ENCODE measurements around the gene MINDY1.

The MINDY1 gene

DNA sequence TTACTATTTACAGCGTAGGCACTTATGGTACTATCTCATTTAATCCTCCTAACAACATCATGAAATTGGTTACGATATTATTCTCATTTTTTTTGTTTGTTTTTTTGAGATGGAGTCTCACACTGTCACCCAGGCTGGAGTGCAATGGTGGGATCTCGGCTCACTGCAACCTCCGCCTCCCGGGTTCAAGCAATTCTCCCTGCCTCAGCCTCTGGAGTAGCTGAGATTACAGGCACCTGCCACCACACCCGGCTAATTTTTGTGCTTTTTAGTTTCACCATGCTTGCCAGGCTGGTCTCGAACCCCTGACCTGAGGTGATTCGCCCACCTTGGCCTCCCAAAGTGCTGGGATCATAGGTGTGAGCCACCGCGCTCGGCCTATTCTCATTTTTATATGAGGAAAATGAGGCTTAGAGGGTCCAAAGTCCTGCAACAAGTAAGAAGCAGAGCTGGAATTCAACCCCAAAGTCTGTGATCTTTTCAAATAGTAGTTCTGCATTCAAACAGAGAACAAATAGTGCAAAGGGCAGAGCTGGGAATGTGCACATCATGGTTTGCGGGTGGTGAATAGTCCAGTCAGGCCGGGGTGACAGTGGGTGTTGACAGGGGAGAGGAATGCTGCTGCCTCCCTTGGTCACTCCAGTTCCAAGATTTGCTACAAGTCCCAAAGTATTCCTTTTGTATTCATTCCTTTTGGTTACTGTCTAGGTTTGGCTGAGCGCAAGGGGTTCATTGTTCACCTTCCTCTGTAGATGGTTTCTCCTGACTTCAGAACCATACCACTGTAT lies 6.2 kb upstream of the MINDY1 start:
- DNase-seq (ENCODE audit: extremely low read depth in 1 of 2, low read depth in 1 of 2) = no peak

DNA sequence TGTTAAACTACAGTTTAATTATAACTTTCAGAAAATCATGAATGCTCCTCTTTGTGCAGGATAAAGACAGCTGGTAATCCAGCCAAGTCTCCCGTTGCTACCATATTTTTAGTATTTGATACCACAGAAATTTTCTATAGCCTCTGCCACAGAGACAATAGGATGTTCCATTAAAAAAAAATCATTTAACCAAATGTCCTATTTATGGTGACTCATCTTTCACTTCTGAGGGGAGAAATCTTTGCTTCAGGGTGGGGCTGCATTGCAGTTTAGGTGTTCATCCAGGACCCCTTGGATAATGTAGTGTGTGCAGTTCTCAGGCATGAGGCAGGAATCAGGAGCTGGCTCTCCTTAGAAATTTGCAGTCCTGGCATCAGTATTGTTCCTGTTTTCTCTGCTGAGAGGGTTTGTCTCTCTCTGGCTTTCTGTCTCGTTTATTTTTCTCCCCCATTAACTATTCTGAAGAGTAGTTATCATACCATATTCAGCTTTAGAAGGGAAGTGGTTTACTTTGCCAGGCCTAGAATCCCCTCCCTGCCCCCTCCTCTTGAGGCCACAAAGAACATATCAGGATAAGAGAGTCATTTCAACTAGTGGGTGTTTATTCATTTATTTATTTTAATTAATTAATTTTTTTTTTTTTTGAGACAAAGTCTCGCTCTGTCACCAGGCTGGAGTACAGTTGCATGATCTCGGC lies 4.6 kb upstream of the MINDY1 start:
- no peak for DNase-seq (ENCODE audit: extremely low read depth in 1 of 2, low read depth in 1 of 2)

DNA sequence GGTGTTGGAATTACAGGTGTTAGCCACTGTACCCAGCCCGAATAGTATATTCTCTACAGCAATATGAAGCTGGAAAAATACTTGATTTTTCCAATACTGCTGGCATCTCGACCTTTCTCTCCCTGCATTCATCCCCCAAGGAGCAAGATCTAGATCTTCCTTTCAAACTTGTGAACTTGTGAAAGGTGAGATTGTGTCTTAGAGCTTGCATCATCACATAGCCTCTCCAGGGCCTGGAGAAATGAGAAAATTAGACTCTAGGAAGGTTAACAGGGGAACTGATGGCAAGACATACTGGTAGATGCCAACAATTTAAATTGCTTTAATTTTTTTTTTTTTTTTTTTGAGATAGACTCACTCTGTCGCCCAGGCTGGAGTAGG lies 3.6 kb upstream of the MINDY1 start:
- DNase-seq (ENCODE audit: extremely low read depth in 1 of 2, low read depth in 1 of 2) = no peak

DNA sequence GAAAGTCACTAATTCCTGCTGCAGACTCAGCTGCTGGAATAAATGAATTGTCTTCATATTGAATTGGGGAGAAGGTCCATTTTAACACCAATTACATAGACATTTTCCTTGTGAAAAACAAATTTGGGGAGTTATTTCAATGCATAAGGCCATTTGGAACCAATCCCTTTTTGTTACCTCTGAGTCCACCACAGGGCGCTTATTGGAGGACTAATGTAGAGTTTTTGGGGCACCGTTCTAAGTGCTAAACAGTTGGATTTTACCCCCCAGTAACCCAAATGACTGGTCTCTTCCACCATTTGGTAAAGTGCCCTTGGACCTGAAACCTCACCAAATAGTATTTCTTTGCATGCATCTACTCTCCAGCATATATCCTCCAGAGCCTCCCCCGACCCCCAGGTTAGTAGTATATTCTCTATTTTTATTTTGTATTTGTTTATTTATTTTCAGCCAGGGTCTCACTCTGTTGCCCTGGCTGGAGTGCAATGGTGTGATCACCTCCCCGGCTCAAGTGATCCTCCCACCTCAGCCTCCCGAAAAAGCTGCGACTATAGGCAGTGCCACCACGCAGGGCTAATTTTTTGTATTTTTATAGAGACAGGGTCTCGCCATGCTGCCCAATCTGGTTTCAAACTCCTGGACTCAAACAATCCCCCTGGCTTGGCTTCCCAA lies 3.1 kb upstream of the MINDY1 start:
- DNase-seq (ENCODE audit: extremely low read depth in 1 of 2, low read depth in 1 of 2) = no peak

DNA sequence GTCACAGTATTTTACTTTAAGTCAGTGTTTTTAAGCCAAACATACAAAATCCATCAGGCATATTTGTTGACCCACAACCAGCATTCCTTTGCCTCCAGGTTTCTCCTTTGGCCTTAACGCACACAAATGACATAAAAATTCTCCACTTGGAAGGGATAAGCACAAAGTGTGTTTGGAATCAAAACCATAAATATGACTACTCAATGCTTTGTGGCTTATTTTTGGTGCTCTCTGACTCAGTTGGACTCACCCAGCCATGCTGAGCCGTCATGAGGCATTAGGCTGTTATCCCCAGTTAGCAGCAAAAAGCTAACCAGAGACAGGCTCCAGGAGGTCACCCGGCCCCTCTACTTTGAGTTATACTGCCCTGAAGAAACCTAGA lies 2.5 kb upstream of the MINDY1 start:
- no peak for DNase-seq (ENCODE audit: extremely low read depth in 1 of 2, low read depth in 1 of 2)

DNA sequence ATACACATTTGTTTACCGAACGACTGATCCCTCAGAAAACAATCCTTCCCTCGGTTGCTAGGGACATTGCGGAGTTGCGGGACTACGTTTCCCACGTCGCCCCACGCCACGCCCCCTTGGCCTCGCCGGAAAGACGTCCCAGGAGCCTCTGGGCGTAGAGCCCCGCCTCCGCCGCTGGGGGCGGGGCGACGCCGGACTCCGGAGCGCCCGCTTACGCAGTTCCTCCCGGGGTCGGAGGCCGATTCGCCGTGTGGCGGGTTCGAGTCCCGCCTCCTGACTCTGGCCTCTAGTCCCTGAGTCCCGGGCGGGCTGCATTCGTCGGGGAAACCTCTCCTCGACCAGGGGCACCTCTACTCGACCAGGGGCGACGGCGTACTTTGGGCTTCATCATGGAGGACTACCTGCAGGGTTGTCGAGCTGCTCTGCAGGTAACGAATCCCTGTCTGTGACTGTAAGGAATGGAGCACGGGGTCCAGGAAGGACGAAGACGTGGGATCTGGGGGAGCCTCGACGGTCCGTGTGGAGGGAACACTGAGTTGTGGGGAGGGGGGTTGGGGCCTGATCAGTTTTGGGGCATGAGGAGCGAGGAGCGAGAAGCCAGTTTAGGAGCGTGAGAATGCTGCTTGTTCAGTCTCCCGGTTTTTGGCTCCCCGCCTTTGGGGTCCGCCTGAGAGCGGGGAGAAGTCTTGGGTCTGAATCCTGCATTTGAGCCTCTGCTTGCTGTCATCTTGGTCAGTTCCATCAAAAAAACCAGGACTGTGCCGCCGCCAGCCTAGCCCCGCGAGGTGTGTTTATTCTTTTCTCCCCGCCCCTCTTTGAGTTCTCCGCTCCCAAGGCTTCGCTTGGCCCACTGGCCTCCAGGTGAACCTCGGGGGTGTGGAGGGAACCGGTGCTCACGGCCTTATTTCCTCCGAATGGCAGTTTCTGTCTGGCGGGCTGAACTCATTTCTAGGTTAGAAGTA lies 1.8 kb upstream of the MINDY1 start, which contains the start of gene PRUNE1:
TSS of gene PRUNE1 (plus strand) at position 206 of the 962 bp plus-strand sequence. CDS start at position 390, 184 bp downstream.
- DNase-seq (ENCODE audit: extremely low read depth in 1 of 2, low read depth in 1 of 2) = peak; percentile 94 to 96

DNA sequence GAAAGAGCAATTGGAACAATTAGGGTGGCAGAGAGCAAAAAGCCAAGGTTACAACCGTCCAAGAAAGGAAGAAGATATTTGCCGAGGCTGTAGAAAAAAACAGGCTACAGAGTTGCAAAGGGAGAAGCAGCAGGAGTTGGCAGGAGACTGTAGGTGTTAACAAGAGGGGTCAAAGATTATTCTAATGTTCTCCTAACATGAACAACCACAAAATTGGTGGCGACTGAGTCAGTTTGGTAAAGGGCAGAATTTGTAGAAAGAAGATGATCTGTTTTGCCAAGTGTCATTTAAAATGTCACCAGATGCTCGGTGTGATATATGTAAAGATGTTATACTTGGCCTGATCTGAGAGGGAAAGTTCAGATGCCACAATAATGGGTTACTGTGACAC lies 1.1 kb upstream of the MINDY1 start:
- no peak for DNase-seq (ENCODE audit: extremely low read depth in 1 of 2, low read depth in 1 of 2)

DNA sequence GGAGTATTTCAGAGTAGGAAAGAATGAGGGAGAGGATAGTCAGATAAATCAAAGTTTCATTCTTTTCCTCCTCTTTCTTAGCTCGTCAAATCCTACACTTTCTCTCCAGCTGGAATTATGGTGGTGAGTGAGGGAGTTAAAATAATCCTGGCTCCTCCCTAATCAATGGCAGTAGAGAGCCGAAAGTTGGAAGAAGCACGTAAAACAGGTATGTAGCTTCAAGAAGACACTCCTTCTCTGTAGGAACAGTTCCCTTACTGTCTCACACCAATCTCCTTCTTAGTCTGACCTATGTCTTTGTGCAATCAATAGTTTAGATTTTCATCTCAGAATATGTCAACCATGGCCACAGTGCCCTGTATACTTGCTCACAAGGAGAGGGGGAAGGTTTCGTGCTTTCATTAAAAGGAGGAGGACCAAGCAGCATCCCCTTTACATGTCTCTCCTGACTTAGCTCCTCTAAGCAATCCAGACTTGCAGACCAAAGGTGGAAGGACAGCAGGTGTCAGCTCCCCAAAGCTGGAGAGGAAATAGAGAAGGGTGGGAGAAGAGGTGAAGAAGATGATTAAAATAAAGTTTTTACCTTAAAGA lies 878 bp downstream of the MINDY1 start:
- no peak for DNase-seq (ENCODE audit: extremely low read depth in 1 of 2, low read depth in 1 of 2)

DNA sequence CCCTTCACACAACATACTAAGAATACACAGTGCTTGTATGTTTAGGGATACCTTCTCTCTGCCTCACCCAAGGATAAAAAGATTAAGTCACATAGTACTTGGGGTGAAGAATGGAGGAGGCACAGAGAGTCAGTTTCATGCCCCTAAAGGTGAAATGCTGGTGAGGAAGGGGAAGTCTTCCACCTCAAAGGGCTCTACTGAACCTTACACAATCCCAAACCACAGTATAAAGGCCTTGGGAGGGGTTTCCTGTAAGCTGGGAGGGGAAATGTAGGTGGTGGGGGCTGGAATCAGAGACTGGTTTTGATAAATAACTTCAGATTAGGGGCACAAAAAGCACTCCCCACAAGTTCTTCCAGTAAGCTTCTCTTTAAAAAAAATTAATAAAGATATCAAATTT lies 3.5 kb downstream of the MINDY1 start:
- no peak for DNase-seq (ENCODE audit: extremely low read depth in 1 of 2, low read depth in 1 of 2)

DNA sequence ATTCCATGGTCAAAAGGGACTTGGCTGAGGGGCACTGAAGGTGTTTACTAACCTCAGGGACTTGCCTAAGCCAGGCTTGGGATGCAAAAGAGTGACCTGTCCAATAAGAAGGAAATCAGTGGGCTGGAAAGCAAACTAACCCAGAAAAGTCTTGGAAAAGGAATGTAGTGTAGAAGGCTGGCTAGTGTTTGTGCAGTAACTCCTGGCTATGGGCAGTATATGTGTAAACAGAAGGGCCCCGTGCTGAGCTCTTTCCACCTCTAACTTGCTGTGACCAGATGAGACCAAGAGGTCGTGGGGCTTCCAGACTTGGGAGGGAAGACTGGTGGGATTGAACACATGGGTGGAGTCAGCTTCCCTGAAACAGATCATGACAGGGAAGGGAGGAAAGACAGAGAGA lies 4.1 kb downstream of the MINDY1 start:
- DNase-seq (ENCODE audit: extremely low read depth in 1 of 2, low read depth in 1 of 2) = no peak

DNA sequence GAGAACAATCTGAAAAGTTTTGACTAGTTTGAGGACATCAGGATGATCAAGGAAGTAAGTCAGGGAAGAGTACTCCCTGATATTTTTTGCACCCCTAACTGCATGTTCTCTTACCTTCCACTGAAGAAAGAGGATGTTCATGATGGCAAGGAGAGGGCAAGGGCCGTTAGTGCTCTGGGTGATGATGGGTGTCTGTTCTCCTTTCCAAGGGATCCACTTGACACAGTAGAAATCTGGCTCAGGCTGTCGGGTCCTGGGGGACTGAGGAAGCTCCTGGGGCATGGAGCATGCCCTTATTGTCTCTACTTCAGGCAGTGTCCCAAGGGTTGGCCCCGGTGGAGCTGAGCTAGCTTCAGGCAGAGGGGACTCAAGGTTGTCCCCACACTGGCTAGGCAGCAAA lies 4.7 kb downstream of the MINDY1 start:
- no peak for DNase-seq (ENCODE audit: extremely low read depth in 1 of 2, low read depth in 1 of 2)

DNA sequence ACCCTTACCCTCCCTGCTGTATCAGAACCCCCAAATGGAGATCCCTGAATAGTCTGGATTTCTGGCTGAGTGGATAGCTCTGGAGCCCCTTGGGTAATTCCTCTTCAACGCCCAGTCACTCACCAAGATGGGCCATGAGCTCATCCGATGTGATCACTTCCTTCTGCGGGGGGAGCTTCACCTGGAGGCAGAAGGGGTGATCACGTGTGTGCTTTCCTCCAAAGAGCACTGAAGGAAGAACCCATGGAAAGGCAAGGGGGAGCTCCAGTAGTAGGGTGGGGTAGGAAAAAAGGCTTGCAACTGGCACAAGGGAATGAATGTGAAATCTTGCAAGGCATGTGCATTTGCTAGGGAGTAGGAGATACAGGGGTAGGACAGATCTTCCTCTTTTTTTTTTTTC lies 5.1 kb downstream of the MINDY1 start:
- no peak for DNase-seq (ENCODE audit: extremely low read depth in 1 of 2, low read depth in 1 of 2)

DNA sequence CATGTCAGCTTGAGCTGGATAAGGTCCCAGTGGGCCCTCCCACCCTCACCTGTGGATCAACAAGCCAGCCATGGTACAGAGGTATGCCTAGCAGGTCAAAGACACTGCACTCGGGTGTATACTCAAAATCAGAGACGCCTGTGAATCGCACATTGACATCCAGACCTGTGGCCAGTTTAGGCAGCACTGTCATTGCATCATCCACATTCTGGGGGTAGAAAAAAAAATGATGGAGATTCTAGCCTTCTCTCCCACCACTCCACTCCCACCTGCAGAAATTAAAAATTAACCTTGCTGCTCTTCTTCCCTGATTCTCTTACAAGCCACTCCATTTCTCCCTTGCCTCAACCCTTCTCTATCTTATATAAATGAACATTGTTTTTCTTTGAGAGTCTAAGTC lies 6.3 kb downstream of the MINDY1 start:
- no peak for DNase-seq (ENCODE audit: extremely low read depth in 1 of 2, low read depth in 1 of 2)

DNA sequence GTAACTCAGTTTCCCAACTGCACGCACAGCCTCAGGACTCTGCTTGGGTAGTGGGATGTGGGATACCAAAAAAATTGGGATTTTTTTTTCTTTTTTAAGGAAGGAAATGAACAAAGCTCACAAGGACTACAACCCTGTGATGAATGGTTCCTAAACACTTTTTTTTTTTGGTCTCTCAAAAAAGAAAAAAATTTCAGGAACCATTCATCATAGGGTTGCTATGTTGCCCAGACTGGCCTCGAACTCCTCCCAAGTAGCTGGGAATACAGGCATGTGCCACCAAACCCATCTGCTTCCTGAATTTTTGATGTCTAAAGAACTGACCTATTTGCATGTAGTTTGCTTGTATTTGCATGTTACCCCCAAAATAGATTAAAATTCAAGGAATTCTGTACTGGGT lies 6.8 kb downstream of the MINDY1 start:
- no peak for DNase-seq (ENCODE audit: extremely low read depth in 1 of 2, low read depth in 1 of 2)

DNA sequence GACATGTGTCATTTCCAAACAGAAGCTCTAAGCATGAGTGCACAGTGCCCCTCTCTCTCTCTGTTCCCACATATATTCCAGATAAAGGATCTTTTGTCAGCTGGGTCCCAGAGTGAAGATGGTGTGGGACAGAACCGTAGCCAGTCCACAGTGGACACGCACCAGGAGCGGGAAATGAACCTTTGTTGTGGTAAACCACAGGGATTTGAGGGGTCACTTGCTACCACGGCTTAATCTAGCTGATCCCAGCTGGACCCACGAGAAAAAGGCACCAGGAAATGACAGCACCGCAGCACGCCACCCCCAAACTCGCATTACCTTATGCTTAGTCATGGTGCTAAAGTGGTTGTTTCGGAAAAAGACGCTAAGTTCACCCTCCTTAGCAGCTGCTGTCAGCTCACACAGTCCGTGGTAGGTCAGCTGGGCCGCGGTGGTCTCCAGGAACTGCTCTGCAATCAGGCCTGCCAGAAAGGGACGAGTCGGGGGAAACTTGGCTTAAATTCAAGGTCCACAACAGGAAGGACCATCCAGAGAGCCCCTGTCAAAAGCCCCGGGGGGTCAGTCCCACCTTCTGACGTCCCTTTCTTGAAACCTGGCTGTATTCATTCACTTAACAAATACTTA lies 7.5 kb downstream of the MINDY1 start:
- no peak for DNase-seq (ENCODE audit: extremely low read depth in 1 of 2, low read depth in 1 of 2)

DNA sequence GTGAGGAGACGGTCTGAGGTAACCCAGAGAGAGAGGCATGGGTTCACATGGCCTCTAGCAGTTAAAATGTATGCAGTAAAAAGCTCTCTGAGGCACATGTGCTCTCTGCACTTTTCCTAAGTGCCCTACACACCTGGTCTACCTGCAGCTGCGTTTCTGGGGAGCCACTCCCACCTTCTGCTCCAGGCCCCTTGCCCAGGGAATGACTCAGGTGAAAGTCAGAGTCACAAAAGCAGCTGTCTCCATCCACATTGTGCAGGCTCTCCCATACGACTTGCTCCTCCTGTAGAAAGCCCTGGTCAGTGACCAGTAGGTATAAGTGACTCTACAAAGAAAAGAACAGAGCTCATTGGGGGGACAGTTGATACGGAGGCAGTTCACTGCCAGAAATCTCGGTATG lies 8.8 kb downstream of the MINDY1 start:
- no peak for DNase-seq (ENCODE audit: extremely low read depth in 1 of 2, low read depth in 1 of 2)

DNA sequence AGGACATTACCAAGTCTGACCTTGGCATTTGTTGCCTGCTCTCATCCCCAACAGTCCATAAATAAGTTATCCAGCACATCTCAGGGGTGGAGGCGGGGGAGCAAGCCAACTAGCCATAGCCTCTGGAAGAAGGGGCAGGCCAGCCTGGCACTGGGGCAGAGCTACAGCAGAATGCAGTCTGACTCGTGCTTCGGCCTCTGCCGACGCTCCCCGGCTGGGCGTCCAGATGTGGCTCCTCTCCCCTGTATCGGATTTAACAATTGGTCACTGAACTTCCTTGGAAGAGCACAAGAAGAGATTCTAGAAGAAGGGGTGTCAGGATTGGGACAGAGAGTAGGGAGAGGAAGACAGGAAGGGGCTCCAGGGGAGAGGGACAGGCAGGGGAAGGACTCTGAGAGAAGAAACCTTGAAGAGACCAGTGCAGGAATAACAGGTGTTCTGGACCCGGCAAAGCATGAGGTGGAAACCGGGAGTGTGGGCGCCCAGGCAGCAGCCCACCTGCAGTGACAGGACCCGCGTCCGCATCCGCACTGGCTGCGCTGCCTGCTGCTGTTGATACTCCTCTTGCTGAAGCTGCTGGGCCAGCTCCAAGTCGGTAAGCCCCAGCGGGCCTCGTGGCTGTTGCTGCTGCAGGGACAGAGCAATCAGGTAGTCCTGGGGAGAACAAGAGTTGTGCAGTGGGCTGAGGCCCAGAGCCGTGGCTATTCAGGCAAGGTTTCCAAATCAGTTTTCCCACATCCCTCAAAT lies 9.4 kb downstream of the MINDY1 start:
- DNase-seq (ENCODE audit: extremely low read depth in 1 of 2, low read depth in 1 of 2) = no peak

DNA sequence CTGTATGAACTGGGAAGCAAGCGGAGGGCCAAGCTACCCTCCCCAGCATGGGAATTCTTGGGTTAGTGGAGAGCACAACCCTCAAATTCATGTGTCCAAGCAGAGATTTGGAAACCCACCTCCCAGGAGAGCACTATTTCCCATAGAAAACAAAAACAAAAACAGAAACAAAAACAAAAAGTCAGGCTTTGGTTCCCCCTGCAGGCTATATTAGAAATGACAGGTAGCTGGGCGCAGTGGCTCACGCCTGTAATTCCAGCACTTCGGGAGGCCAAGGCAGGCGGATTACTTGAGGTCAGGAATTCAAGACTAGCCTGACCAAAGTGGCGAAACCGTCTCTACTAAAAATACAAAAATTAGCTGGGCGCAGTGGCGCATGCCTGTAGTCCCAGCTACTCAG lies 10.8 kb downstream of the MINDY1 start:
- no peak for DNase-seq (ENCODE audit: extremely low read depth in 1 of 2, low read depth in 1 of 2)

DNA sequence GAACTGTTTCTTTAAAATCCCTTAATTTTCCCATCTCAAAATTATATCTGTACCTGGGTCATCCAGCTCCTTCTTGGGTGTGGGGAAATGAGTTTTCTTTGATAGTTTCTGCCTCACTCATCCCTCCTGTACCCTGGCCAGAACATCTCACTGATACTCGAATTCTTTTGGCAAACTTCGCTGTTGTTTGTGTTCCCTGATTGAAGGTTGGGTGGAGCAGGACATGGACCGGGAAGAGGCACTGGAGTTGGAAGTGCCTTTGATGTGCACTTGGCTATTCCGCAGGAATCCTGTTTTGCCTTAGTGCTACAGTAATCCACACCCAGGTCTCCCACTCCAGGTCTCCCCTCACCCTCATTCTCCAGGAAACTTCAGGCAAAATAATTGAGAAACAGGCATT lies 11.2 kb downstream of the MINDY1 start:
- DNase-seq (ENCODE audit: extremely low read depth in 1 of 2, low read depth in 1 of 2) = no peak
